K562 treated with DMSO at 1 percent for 24 hours (cell line): ENCODE measurements around the gene TBX4. TPM values are rescaled to one million over a fixed set of nuclear protein-coding genes. Genes with fewer than 3 reads are reported as not detected.

ENCODE experiments used
- total RNA-seq: library from RNA; unstranded; fragments of 300-600 nt; gene quantifications from 2 replicates; pipeline ENCODE4 v1.2.3, GENCODE V29; 2022; ENCODE audit warnings: low read depth; ENCODE audit not compliant: insufficient read depth

TBX4 gene
- total RNA-seq: not detected in 2 replicates

GRCh38 chr17:61452301-61453290, at the start of gene TBX4:
Gene TBX4, plus strand, starts transcription at chr17:61452422. Its CDS starts 4,069 bp downstream, at chr17:61456491.

Other genes starting within 250 kb of the TBX4 start
- not detected in 2 replicates for gene TBX2, start 52.6 kb upstream of the TBX4 start, total RNA-seq
- gene NACA2, start 138.8 kb downstream of the TBX4 start, total RNA-seq: not detected in 2 replicates